Esophagus squamous epithelium (tissue), 5 donors: Measurements from ENCODE around the gene ADAP1. TPM values are rescaled to one million over a fixed set of nuclear protein-coding genes. Genes with fewer than 3 reads are reported as not detected.
"Not testable (repeated sequence)": the region's sequence is repeated elsewhere in the genome, so short reads cannot be mapped to it uniquely, and the experiment has no call there.

Source experiments
- DNase-seq: peaks from one replicate; lab custom pipeline; 2025; lab: John Stamatoyannopoulos, UW
- H3K27ac ChIP-seq, 4 donors: fragments of 200-600 bp; sonication (generic); one replicate each; pipeline ENCODE4 v1.5.1; 2016 to 2019; ENCODE audit warnings: mild to moderate bottlenecking in 1 of 4
- H3K27me3 ChIP-seq, 4 donors: fragments of 200-600 bp; sonication (generic); 1 replicate in 3 of 4; 2 replicates in 1 of 4; pipeline versions ENCODE4 v1.5.1 to v1.6.0; 2017 to 2021; ENCODE audit warnings: antibody characterized with exemption in 1 of 4
- H3K36me3 ChIP-seq, 3 donors: fragments of 200-600 bp; sonication (generic); one replicate each; pipeline ENCODE4 v1.5.1; 2016 to 2019
- H3K4me1 ChIP-seq, 3 donors: fragments of 200-600 bp; sonication (generic); one replicate each; pipeline ENCODE4 v1.5.1; 2017 to 2019
- H3K4me3 ChIP-seq, 4 donors: fragments of 200-600 bp; sonication (generic); 1 replicate in 3 of 4; 2 replicates in 1 of 4; pipeline ENCODE4 v1.5.1; 2016 to 2019; ENCODE audit warnings: mild to moderate bottlenecking in 2 of 4, moderate library complexity in 1 of 4
- H3K9me3 ChIP-seq, 3 donors: fragments of 200-600 bp; sonication (generic); one replicate each; pipeline ENCODE4 v1.5.1; 2016 to 2019
- POLR2A ChIP-seq, 4 donors: fragments of 450-650 bp; IDR thresholded peaks; one replicate each; pipeline ENCODE4 v1.6.1; 2017; ENCODE audit warnings: antibody characterized with exemption in 4 of 4, mild to moderate bottlenecking in 4 of 4, moderate library complexity in 3 of 4
- WGBS, 2 donors: methylation state at CpG; one replicate each; pipeline ENCODE4 v1.1.5; 2018; 5-methylcytosine and 5-hydroxymethylcytosine counted together
- intact Hi-C: fragments of 100-400 bp; cut with DNase I; formaldehyde crosslinking; loops from one replicate; pipeline ENCODE4 v1.15.0; 2022
- total RNA-seq, 4 donors: library from RNA; depleted of rRNA; stranded (reverse); fragments of >200 nt; gene quantifications; one replicate each; pipeline ENCODE4 v1.1.0, GENCODE V29; 2016
- TF ChIP-seq, protein P1 (sequence below), 6 experiments: fragments of 450-650 bp in 4 of 6; fragments of 200-600 bp in 2 of 6; sonication (generic) in 2 of 6; IDR thresholded peaks; one replicate each; pipeline ENCODE4 v1.5.1; 2016 to 2019; ENCODE audit warnings: antibody characterized with exemption in 6 of 6, mild to moderate bottlenecking in 4 of 6, moderate library complexity in 4 of 6
- donor health status: DM: yes; HTN: yes; CAD: no.

The ADAP1 gene
- total RNA-seq, 4 donors from 2014 or later, result 6.0 to 13.7 (median 9.9) TPM

DNA sequence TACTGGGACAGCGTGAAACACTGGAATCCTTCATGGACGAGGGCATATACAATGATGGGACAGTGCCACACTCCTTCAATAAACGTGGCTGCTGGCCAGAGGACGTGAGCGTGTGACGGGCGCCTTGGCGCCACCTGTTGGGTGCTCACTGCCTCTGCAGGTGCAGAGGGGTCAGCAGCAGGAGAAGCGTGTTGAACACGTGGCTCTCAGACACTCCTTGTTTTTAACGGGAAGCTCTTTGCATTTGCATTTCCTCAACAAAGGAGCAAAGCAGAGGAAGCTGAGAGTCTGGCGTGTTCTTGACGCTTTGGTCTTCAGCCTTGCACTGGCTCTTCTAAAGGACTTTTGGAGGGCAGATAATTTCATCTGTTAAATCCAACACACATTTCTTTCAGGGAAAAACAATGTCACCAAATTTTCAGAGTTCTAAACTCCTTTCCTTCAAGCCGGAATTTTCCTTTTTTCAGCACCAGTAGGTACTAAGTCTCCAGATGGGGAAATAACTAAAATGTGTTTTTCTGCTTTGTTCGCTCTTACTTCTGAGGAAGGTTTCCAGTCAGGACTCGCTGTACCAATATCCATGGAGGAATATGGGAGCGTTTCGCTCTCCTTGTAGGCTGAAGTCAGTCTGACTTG lies 81.0 kb downstream of the ADAP1 start:
- TF ChIP-seq POLR2A (IDR thresholded peaks at IDR 0.05), result no peak
- TF ChIP-seq, protein P1, sequence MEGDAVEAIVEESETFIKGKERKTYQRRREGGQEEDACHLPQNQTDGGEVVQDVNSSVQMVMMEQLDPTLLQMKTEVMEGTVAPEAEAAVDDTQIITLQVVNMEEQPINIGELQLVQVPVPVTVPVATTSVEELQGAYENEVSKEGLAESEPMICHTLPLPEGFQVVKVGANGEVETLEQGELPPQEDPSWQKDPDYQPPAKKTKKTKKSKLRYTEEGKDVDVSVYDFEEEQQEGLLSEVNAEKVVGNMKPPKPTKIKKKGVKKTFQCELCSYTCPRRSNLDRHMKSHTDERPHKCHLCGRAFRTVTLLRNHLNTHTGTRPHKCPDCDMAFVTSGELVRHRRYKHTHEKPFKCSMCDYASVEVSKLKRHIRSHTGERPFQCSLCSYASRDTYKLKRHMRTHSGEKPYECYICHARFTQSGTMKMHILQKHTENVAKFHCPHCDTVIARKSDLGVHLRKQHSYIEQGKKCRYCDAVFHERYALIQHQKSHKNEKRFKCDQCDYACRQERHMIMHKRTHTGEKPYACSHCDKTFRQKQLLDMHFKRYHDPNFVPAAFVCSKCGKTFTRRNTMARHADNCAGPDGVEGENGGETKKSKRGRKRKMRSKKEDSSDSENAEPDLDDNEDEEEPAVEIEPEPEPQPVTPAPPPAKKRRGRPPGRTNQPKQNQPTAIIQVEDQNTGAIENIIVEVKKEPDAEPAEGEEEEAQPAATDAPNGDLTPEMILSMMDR (IDR thresholded peaks at IDR 0.05), result peak; percentile 82 to 99 (median 97)
- WGBS, 2 donors, result 19 to 29% methylated on average over 12 to 18 of the region's 18 CpGs
- H3K36me3 ChIP-seq, result peaks cover 6 to 43% (median 16%) of the 10 kb centered on the region in 3 donors
- peak overlapping the region; percentile 39 to 90 (median 68) for H3K27ac ChIP-seq
- H3K27me3 ChIP-seq, result no peaks in the 10 kb centered on the region
- H3K9me3 ChIP-seq, result no peaks in the 10 kb centered on the region
- H3K4me1 ChIP-seq, result peaks cover 13 to 44% (median 22%) of the 10 kb centered on the region in 3 donors
- intact Hi-C loops, result loop anchor here (5.0 kb wide), 1 partner anchor 86 kb away; no protein-coding TSS in a partner anchor
- DNase-seq, result no peak
- no peak overlapping the region for H3K4me3 ChIP-seq

DNA sequence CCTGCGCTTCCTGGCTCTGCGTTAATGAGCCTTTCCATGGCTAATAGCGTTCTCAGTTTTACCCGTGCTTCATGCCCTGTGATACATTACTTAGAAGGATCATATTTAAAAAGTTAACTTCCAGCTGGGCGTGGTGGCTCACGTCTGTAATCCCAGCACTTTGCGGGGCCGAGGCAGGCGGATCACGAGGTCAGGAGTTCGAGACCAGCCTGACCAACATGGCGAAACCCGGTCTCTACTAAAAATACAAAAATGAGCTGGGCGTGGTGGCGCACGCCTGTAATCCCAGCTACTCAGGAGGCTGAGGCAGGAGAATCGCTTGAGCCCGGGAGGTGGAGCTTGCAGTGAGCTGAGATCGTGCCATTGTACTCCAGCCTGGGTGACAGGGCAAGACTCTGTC lies 81.8 kb downstream of the ADAP1 start:
- intact Hi-C loops, result loop anchor here (5.0 kb wide), 1 partner anchor 85 kb away; no protein-coding TSS in a partner anchor
- DNase-seq, H3K4me3 ChIP-seq: not testable (repeated sequence)

GRCh38 chr7:871900-872537 lies 82.5 kb downstream of the ADAP1 start:
- DNase-seq, result no peak
- H3K4me1 ChIP-seq, result peaks cover 16 to 46% (median 27%) of the 10 kb centered on the region in 3 donors
- no peak for TF ChIP-seq POLR2A (IDR thresholded peaks at IDR 0.05)
- TF ChIP-seq, protein P1 (IDR thresholded peaks at IDR 0.05), result no peak
- H3K27ac ChIP-seq, result peak overlapping the region in 3 of 4 donors; percentile 66 to 90 (median 70)
- H3K36me3 ChIP-seq, result peaks cover 6 to 56% (median 17%) of the 10 kb centered on the region in 3 donors
- WGBS, 2 donors, result 72 to 78% methylated on average over 7 to 12 of the region's 14 CpGs
- no peaks in the 10 kb centered on the region for H3K27me3 ChIP-seq
- H3K4me3 ChIP-seq, result no peak overlapping the region
- no peaks in the 10 kb centered on the region for H3K9me3 ChIP-seq
- intact Hi-C loops, result loop anchor here (5.0 kb wide), 1 partner anchor 85 kb away; no protein-coding TSS in a partner anchor

More for the DNA sequence above, 81.8 kb downstream of the ADAP1 start:
- Histone ChIP-seq H3K27ac (peak overlapping the region in 3 of 4 donors; percentile 66 to 90 (median 70)), H3K4me1 (peaks cover 13 to 43% (median 20%) of the 10 kb centered on the region in 3 donors), H3K36me3 (peaks cover 6 to 49% (median 16%) of the 10 kb centered on the region in 3 donors)
- H3K9me3 ChIP-seq, H3K27me3 ChIP-seq: not testable (repeated sequence)
- 82 to 88% methylated on average over 17 to 19 of the region's 19 CpGs for WGBS, 2 donors

DNA sequence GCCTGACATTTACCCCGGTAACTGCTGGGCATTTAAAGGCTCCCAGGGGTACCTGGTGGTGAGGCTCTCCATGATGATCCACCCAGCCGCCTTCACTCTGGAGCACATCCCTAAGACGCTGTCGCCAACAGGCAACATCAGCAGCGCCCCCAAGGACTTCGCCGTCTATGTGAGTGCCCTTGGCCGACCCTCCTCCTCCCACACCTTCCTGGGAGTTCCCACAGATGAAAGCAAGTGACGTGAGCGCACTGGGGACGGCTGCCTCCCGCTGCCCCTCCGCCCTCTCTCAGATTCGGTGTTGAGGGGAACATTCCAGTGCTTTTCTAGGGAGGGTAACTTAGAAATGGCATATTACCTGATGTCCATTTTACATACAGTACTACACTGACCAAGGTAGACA lies 85.1 kb downstream of the ADAP1 start:
- no peaks in the 10 kb centered on the region for H3K9me3 ChIP-seq
- H3K27me3 ChIP-seq, result no peaks in the 10 kb centered on the region
- H3K4me3 ChIP-seq, result no peak overlapping the region
- peak overlapping the region in 3 of 4 donors; percentile 55 to 78 (median 58) for H3K27ac ChIP-seq
- TF ChIP-seq POLR2A (IDR thresholded peaks at IDR 0.05), result no peak
- TF ChIP-seq, protein P1 (IDR thresholded peaks at IDR 0.05), result no peak
- H3K4me1 ChIP-seq, result peaks cover 17 to 41% (median 24%) of the 10 kb centered on the region in 3 donors
- 81 to 84% methylated on average over 11 to 13 of the region's 14 CpGs for whole genome bisulfite sequencing, 2 donors
- peaks cover 12 to 83% (median 21%) of the 10 kb centered on the region in 3 donors for H3K36me3 ChIP-seq
- DNase-seq, result no peak
- intact Hi-C loops, result no loop called here

DNA sequence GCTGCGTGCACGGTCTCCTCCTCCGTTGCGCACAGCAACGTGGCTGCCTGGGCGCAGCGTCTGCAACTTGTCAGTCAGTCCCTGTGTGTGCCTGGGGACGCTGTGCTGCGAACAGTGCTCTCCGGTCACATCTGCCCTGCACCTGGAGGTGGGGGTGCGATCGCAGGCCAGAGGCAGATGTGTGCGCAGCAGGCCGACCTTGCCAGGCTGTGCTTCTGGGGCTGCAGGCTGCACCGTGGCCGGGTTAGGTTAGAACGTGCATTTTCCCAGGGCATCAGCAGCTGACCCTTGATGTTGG lies 86.3 kb downstream of the ADAP1 start:
- H3K27ac ChIP-seq, result peak overlapping the region; percentile 70 to 91 (median 86)
- H3K9me3 ChIP-seq, result no peaks in the 10 kb centered on the region
- H3K27me3 ChIP-seq, result no peaks in the 10 kb centered on the region
- H3K4me3 ChIP-seq, result peak overlapping the region in 1 of 4 donors; percentile 16
- H3K4me1 ChIP-seq, result peaks cover 15 to 29% (median 17%) of the 10 kb centered on the region in 3 donors
- no peak for DNase-seq
- TF ChIP-seq POLR2A (IDR thresholded peaks at IDR 0.05), result no peak
- TF ChIP-seq, protein P1 (IDR thresholded peaks at IDR 0.05), result no peak
- intact Hi-C loops, result no loop called here
- 73 to 95% methylated on average over 7 of the region's 17 CpGs for WGBS, 2 donors
- peaks cover 12 to 95% (median 26%) of the 10 kb centered on the region in 3 donors for H3K36me3 ChIP-seq
